KG1 (cell line): ENCODE data around the gene DPT.

Source experiments
- DNase-seq: peaks from one replicate; lab custom pipeline; 2025; lab: John Stamatoyannopoulos, UW

DPT gene

GRCh38 chr1:168700575-168701268 lies 28.3 kb downstream of the DPT start:
- no peak for DNase-seq

GRCh38 chr1:168698453-168698852 lies 30.6 kb downstream of the DPT start:
- DNase-seq: no peak

DNA sequence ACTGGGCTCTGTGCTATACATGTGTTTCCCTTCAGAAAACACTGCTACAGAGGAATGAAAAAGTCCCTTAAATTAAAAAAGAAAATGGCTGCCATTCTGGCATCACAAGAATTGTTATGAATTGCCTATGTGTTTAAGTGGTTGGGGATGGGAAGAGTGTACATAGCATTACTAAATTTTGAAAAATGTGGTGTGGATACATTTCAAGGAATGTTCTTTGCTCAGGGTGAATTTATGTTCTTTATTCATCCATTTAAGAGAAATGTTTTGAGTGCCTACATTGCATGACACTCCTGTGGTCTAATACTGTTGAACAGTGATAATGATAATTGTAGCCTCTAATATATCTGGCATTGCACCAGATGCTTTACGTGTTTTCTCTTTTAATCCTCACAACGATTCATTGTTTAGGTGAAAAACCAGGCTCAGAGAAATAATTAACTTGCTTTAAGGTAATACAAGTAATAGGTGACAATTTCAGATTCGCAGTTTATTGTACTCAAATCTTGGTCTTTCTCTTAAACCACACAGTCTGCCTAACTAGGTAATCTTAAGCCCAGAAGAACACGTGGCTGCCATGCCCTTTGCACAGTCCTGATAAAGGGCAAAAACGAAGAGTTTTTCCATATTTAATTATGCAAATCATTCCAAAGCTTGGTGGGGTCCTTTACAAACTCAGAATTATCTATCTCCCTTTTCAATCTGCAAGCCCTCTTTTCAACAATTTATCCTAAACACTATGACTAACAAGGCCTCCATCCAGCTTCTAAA lies 31.5 kb downstream of the DPT start:
- no peak for DNase-seq

DNA sequence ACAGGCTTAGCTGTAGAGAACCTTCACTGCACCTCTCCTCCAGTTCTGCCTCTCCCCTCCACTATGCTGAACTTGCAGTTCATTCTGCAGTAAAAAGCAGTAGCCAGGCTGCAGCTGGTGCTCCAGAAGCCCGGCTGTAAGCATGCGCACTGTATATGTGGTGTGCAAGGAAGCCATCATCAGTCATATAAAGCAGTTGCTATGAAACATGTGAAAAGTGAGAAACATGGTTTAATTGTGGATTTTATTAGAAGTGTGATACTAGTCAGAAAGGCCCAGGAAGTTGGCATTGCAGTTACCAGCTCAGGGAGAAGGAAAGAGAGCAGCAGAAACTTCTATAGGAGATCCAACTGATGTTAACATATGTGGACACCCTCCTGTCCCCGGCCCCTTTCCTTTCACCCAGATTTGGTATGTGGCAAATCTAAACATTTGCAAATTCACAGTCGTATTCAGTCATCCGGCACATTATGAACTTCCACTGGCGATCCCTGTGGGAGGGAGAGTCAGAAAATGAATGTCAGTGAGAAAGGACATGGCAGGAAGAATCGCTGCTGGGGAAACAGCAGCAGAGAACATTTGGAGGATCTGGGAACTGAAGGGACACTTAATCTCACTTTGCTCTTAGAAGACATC lies 32.8 kb downstream of the DPT start:
- no peak for DNase-seq

GRCh38 chr1:168693872-168694238 lies 35.2 kb downstream of the DPT start:
- DNase-seq: no peak

DNA sequence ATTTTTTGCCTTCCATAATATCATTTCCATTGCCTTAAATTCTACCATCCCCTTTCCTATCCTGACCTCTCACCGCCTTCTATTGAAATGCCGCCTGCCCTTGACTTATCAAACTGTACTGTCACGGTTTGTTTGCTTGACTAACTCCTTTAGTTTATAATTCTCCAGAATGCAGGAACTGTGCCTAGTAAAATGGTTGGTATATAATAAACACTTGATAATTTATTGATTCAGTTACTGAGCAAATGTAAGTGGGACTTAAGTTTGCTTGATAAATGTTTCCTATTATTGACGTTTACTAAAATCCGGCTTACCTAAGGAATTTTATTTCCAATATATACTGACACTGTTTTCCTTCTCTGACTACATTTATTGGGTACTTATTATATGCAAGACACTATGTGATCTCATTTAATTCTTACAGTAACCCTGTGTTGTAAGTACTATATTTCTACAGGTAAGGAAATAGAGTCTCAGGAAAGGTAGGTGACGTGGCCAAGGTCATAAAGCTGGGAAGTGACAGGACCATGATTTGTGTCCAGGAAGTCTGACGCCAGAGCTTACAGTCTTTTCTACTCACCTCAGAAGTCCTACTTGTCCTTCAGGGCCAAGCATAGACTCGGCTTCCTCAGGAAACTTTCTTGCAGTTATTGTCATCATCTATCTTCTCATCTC lies 35.7 kb downstream of the DPT start:
- no peak for DNase-seq

- no peak for DNase-seq
Observed at GRCh38 chr1:168692472-168692871, 36.5 kb downstream of the DPT start.

DNA sequence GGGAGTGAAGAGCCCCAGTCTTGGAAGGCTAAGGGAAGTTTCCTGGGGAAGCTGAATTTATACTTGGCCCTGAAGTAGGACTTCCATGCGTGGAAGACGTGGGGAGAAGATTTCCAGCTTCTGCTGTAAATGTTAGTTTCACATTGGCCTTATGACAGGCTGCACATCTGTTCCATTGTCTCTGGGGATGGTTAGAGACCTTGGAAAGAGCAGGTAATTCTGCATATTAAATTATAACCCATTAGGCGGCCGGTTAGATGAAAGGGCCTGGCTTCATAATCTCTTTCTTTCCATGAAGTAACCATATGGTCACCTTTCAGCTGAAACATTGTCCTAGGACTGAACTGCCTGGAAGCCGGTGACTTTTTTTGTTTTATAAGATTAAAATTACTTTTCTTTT lies 37.5 kb downstream of the DPT start:
- DNase-seq: no peak

DNA sequence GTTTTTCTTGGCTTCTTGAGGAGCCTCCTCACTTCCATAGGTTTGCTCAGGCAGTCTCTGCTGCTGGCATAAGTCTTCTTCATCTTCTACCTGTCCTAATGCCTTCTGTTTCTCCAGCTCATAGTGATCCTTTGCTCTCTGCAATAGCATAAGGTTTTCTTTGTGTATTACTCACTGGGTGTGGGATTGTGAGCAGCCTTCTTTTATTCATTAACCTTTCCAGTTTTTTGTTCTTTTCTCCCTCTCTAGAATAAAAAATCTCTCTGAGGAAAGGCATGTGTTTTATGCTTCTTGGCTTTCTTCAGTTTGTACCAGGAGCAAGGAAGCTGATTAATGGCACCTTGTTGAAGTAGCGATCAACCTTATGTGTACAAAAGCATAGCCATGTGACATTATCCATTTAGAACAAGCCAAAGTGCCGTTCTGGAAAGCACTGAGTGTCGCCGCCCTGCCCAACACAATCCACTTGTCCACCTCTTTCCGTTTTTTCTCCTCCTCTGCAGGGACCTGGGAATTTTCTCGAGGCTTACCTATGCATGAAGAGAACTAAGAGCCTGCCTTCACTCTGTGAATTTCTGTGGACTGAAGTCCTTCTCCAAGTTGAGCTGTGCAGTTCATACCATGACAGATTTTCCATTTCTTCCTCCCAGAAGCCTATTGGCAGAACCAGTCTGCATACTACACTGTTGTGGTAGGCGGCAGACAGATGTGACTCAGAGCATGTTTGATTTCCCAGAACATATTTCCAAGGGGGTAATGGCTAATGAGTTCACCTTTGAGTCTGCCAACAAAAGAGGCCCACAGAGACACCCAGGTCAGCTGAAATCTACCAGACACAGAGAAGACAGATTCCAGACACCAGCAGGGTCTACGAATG lies 39.0 kb downstream of the DPT start:
- DNase-seq: no peak

- no peak for DNase-seq
Observed at GRCh38 chr1:168689327-168689657, 39.7 kb downstream of the DPT start.

GRCh38 chr1:168688644-168689326 lies 40.2 kb downstream of the DPT start:
- DNase-seq: no peak

GRCh38 chr1:168687816-168688215 lies 41.2 kb downstream of the DPT start:
- DNase-seq: no peak

- no peak for DNase-seq
Observed at GRCh38 chr1:168686666-168687065, 42.3 kb downstream of the DPT start.

DNA sequence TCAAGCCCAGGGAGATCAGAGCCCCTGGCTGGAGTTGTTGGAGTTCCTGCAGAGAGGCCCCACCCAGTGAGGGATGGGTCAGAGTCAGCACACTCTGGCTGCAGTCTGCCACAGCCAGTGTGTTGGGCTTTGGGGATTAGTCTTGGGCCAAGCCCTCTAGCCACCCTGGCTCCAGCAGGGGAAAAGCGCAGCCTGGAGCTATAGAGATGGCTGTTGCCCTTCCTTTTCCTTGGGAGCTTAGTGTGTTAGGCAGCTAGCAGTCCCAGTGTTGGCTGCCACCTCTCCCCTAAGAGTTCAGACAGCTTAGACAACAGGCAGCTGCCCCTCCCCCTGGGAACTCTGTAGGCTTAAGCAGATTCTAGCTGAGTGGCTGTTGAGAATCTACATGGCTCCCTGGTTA lies 45.1 kb downstream of the DPT start:
- no peak for DNase-seq

DNA sequence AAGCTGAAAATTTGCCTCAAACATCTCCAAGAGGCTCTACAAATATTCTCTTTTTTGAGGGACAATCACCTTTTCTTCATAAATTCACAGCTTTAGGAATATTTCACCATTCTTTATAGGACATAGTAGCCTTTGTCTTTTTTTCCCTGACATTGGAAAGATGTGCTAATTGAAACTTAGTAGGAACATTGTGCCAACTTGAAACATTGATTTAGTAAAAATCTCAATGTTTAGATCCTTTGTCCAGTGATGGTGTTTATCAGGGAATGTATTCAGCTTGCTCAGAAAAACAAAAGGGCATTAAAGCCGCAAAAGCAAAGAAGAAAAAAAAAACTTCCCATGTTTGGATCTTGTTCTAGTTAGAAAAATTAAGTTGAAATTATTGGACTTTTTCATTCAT lies 52.1 kb downstream of the DPT start:
- no peak for DNase-seq

DNA sequence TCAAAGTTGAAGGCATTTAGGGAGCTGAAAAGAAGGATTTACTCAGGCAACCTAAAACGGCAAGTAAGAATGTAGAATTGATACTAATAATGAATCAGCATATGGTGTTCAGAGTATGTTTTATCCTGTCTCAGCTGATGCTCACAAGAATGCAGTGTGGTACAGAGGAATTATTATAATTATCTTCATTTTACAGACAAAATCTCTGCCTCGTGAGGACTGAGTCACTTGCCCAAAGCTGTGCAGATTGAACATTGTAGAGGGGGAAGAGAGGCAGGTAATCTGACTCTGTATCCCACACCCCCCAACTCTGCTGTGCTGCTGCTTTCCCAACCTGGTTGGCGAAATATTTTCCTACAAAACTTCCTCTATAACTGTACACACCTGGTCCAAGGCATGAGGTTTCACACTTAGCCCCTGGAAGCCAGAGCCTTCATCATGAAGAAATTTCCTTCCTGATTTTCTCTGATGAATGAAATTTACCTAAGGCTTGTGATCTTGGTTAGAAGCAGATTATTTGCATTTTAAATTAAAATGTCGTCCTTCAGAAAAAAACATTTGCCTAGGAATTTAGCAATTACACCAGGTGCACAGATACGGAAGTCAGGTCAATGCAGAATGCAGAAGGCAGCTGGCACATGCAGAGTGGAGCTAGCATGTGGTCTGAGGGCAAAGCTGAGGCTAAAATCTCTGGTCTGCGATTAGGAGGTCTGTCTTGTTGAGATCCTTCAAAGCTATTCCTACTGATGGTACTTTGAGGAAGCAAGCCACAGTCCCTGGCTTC lies 52.8 kb downstream of the DPT start:
- DNase-seq: no peak

DNA sequence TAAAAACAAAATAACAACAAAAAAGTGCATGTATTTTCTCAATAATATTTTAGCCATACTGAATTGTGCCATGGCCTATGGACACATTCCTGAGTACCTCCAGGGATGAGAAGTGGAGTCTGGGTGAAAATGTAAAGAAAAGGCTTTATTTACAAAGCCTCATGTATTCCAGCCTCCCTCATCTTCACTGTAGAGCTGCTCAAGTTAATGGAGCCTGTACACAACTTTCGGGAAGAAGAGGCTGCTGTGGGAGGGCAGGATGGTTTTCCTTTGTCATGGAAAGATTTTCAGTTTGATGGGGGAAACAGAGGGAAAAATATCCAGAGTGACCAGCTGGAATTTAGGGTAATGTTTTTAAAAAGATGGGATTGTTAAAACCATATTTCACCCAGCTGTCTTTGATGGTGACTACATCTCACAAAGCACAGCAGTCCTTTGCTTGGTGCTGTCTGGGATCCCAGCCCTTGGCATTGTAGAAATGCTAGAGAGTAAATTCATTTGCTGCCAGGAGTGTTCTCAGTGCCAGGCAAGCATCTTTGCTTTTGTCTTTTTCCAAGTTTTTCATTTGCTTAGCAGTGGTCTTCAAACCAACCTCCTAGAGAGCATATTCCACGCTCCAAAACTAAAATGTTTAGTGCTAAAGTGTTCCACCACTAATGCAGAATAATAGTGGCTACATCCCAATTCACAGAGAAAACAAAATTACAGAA lies 54.9 kb downstream of the DPT start:
- no peak for DNase-seq

DNA sequence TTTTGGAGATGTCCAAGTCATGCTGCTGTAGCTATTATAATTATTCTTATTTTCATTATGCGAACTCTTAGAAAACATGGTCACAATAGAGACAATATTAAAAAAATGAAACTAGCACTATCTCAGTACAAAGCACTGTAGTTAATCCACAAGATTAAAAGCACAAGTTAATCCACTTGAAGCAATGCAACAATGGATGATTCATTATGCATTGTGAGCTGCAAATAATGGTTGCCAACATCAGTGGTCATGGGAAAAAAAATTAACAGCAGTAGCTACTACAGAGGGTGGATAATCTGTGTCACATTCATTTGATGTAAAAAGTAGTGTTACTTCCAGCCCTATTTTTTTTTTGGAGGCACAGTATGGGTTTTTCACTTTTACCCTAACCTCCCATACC lies 56.7 kb downstream of the DPT start:
- DNase-seq: no peak

DNA sequence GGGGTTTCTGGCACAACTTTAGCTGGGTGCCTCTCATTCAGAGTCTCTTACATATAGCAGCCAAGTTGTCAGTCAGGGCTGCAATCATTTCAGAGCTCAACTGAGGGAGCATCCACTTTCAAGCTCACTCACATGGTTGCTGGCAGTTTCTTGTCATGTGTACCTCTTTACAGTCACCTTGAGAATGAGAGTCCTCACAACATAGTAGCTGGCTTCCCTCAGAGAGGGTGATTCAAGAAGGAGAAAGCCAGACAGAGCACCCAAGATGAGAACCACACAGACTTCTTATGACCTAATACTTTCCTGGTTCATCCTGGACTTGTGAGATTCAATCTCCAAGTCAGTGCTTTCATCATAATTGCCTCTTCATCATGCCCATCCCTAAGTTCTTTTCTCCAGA lies 57.2 kb downstream of the DPT start:
- no peak for DNase-seq

DNA sequence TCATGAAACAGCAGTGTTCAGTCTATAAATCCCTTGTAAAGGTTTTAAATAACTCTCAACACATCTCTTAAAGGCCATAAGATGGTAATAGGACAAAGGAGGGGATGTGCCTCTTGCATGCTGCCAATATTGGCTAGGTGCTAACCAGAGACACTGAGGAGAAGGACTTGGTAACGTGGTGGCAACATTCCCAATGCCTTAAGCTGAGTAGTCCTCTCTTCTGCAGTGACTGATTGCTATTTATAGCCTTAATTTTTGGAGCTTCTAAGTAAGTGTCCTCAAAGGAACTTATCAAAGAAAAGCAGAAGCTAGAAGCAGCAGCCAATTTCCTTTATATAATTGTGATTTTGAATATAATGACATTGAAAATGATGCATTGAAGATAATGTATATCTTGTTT lies 63.0 kb downstream of the DPT start:
- no peak for DNase-seq
